Glomerular endothelial cell (primary cell): ENCODE results near the gene GET4. TPM values are rescaled to one million over a fixed set of nuclear protein-coding genes. Genes with fewer than 3 reads are reported as not detected.

Source experiments
- DNase-seq: peaks from one replicate; pipeline ENCODE4 v3.0.0-alpha.2; 2011; ENCODE audit warnings: low read depth, low spot score; ENCODE audit errors: extremely low read depth
- total RNA-seq: library from RNA; depleted of rRNA; stranded (reverse); fragments of >200 nt; gene quantifications from 2 replicates; pipeline ENCODE4 v1.2.3, GENCODE V29; 2015

Gene GET4
- total RNA-seq, 1 donor from 2014 or later: 41.9 TPM

DNA sequence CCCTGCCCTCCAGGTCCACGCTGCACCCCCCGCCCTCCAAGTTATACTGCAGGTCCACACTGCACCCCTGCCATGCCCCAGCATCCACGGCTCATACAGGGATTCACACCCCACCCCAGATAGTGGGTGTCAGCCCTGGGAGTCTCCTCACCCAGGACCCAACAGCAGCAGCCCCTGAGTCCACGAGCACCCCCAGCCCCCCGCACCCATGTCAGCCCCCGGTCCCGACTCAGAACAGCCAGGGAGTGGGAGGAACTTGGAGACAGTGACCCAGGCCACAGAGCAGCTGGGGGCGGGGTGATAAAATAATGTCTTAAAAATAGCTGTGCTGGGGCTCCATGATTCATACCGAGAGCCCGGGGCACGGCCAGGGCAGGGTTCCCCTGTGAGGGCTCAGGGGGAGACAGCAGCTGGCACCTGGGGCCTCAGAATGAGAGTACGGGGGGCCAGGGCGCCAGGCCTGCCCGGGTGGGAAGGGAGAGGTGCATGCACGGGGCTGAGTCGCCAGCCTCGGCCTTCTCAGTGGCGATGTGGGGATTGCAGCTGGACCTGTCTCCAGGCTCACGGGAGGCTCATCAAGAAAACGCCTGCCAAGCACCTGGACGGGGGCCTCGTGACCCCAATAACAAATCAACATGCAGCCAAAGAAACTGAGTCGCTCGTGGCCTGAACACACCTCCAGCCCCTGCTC is 48.3 kb downstream of the GET4 start:
- DNase-seq: no peak

DNA sequence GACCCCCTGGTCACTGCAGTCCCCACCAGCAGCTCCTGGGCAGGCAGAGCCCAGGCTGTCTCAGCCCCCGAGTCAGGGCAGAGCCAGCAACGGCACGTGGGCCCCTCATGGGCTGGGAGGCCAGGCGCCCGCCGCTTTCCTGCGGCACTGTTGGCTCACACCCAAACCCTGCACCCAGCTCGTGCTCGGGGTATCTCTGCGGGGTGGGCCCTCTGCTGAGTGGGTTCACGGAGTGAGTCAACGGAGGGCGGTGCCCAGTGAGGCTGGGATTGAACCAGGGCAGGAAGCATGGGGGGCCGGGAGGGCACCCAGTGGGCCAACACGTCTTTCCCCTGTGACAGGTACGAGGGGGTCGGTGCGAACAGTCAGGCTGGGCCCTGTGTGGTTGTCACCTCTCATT is 49.2 kb downstream of the GET4 start:
- DNase-seq: no peak

DNA sequence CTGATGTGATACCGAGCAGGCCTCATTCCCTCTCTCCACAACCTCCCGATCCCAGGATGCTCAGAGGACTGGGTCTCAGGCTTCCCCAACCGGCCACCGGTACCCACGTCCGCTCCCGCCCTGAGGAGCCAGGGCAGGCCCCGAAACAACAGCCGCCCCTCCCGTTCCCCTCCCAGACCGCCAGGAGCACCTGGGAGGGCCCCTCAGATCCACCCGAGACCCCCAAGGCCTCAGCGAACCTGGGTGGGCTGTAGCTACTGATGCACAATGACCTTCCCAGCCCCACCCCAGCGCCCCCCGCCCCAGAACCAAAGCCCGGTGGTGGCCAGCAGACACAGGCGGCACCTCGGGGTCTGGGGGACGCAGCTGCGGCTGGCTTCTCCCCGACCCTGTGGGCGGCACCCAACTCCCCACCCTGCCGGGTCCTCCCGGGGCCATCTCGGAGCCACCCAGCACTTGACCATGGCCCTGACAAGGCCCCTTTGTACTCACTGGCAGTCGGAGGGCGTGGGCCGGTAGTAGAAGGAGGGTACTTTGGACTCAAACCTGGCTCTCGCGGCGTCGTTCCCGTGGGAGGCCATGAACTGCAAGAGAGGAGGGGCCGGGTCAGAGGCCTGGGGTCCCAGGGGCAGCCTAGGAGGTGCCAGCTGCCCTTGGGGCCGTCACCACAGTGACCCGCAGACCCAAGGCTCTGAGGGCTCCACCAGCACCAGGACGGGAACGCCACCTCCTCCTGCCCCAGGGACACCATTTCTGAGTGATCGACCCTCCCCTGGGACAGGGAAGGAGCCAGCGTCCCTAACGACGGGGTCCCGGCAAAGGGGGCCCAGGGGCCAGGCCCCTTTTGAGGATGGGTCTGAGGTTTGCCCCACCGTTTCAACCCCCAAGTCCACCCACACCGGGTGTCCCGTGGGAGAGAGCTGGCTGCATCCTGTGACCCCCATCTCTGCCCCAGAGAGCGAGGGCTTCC is 50.0 kb downstream of the GET4 start:
- no peak for DNase-seq

DNA sequence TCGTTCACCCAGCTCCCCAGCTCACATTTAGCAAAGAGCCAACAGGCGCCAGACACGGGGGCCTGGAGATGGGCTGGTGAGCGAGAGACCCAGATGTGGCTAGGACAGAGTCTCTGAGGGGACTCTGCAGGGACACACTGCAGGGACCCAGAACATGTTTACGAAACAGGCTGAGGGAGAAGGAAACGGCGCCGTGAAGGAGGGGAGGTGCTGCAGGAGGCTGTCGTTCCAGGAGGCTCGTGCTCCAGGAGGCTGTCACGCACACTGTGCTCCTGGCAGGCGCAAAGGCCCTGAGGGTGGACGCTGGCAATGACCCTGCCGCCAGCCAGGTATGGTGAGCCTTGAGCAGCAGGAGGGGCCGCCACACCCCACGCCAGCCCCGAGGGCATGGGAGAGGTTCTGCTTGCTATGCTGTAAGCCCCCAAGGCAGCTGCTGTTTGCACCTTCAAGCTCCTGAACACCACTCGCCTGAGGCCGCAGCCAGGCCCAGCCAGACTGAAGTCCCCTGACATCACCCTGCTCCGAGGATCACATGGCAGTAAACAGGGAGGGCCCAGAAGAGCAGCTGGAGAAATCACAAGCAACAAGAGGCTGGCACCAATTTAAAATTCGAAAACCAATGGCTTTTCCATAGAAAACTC is 50.8 kb downstream of the GET4 start:
- DNase-seq: no peak

DNA sequence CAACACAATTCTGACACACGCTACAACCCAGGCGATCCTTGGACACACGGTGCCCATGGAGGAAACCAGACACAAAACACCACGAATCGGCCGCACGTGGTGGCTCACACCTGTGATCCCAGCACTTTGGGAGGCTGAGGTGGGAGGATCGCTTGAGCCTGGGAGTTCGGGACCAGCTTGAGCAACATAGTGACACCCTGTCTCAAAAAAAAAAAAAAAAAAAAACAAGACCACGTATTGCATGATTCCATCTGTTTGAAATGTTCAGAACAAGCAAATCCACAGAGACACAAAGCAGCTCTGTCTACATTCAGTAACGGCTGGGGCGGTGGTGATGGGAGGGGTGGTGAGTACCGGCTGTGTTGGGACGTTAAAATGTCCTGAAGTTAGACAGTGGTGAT is 53.0 kb downstream of the GET4 start:
- no peak for DNase-seq

DNA sequence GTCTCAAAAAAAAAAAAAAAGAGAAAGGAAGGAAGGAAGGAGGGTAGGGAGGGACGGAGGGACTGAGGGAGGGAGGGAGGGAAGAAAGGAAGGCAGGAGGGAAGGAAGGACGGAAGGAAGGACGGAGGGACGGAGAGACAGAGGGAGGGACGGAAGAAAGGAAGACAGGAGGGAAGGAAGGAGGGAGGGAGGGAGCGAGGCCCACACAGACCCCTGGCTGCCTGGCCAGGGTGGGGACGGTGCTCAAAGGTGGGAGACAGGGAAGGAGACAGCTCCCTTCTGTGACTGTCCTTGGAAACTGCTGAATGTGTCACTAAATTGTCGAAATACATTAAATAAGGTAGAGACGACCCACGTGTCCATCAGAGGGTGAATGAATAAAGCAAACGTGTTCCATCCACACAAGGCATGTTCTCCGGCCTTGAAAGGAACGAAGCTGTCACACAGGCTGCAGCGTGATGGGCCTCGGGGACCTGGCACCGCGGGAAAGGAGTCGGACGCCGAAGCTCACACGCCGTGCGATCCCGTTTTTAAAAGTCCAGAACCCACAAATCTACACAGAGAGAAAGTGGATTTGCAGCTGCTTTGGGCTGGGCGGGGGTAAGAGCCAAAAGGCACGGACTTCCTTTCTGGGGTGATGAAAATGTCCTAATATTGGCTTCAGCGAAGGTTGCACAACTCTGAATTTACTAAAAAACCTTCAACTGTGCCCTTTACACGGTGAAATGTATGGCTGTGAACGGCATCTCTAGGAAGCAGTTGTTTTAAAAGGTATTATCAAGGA is 54.8 kb downstream of the GET4 start:
- DNase-seq: no peak

DNA sequence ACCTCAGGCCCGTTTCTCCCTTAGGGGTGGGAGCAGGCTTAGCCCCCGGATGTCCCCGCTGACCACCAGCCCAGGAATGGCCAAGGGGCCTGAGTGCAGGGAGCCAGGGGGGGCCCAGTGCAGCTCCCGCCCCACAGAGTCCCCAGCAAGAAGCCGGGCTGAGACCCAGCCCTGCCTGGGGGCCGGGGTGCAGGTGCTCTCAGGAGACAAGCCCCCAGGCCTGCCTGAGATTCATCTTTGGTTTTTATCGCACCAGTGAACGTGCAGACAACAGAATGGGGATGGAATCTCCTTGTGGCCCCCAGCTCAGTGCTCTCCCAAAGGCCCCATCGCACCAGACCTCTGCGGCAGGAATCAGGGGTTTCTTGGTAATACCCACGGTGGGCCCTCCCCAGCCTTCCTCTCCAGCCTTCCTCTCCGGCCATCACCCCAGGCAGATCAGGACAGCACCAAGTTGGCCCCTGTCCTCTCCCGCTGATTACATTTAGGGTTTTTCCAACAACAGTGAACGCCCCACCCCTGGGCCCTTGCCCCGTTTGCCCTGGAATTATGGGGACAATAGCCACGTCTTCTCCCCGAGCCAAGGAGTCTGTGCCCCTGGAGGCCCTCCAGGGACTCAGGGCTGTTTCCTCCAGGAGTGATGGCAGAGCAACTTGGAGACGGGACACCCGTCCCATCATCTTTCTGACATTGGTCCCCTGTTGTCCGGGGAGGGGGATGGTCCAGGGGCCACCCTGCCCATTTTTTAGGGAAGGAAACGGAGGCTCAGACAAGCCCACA is 55.7 kb downstream of the GET4 start:
- no peak for DNase-seq

DNA sequence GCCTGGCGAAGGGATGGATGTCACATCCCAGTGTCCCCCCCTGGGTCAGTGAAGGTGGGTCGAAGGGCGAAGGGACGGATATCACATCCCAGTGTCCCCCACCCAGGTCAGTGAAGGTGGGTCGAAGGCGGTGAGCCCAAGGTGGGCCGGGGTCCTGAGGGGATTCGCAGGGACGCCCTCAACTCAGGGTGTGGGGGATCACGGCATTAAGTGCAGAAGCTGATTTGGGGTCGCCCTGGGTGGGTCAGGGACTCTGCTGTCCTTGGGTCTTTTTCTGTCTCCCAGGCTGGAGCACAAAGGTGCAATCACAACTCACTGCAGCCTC is 56.3 kb downstream of the GET4 start:
- no peak for DNase-seq

DNA sequence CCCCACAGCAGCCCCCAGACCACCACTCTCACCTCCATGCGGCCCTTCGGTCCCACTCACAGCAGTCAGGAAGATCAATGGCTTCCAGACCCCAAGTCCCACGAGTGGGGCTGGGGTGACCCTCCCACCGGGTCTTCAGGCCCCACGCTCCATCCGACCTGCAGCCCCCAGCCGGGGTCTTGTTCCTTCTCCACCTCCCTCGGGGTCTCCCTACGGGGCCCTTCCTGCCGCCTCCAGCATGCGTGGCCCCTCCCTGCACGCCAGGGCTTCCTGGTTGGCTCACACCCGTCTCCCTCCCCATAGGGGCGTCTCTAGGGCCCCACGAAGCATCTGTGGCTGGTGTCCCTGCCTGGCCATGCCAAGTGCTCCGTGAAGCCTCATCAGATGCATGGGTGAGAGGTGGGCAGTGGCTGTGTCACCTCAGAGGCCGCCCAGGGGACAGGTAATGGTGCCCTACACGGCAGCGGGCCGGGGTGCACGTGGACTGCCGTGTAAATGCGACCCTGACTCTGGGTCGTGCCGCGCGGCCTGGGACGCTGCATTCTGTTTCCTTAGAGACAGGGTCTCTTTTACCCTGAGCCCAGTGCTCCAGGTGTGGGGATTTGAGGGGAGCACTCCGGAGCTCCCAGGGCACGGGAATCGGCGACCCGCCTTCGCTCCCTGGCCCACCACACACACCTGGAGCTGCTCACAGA is 58.3 kb downstream of the GET4 start:
- no peak for DNase-seq

DNA sequence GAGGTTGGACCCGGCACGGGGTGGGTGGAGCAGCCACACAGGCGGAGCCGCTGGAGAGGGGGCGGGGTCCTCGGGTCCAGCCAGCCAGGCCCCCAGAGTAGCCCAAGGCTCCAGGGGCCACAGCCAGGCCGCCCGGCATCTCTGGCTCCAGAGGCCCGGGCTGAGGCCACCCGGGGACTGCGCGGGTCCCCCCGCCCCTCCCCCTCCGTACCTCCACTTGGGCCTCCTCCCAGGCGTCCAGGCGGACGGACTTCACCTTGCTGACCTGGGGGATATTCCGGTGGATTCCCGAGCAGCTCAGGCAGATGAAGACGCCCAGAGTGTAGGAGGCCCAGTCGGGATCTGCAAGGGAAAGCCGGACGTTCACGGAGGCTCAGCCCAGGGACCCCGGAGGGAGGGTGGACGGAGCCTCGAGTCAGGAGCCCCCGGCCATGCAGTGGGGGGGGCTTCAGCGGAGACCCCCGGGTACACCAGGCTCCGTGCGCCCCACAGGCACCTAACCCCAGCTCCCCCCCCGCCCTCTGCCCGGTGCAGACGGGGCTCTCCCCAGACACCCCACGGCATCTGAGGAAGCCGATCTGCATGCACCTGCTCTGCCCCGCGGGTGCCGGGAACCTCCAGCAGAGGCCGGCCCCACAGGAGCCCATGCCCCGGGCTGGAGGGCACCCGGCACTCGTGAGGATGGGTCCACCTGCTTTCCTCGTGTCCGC is 59.0 kb downstream of the GET4 start:
- DNase-seq: no peak

DNA sequence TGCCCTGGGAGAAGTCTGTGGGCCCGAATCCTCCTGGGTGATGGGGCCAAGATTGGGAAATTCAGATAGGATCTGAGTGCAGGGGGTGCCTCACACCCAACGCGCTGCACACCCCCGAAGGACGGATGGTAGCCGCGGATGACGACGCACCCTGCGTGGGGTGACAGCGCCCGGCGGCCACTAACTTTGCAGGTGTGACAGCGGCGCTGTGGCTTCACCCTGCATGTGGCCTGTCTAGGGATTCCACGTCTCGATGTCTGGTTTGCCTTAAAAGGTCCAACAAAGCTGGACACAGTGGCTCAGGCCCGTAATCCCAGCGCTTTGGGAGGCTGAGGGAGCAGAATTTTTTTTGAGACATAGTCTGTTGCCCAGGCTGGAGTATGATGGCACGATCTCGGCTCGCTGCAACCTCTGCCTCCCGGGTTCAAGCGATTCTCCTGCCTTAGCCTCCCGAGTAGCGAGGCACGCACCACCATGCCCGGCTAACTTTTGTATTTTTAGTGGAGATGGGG is 59.6 kb downstream of the GET4 start:
- DNase-seq: no peak

DNA sequence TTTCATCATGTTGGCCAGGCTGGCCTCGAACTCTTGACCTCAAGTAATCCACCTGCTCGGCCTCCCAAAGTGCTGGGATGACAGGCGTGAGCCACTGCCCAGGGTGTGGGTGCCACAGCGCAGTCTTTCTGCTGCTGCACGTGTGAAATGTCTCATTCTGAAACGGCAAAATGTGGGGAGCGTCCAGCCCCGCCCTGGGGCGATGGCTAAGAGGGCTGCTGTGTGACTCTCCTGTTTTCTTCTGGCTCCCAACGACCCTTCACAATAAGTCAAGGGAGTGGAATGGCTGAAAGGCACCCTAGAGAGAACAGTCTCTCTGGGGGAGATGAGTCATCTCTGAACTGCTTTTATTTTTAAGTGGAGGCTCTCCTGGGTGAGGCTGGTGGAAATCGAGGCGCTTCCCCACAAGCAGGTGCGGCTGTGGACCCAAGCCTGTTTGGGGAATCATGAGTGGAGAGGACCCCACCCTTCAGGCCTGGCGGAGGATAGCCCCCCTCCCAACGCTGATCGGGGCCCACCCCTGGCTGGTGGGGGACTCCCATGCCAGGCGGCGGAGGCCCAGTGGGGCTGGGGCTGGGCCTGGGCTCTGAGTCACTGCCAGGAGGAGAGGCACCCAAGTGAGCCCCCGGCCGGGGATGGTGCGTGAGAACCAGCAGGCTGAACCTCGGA is 60.2 kb downstream of the GET4 start:
- no peak for DNase-seq

DNA sequence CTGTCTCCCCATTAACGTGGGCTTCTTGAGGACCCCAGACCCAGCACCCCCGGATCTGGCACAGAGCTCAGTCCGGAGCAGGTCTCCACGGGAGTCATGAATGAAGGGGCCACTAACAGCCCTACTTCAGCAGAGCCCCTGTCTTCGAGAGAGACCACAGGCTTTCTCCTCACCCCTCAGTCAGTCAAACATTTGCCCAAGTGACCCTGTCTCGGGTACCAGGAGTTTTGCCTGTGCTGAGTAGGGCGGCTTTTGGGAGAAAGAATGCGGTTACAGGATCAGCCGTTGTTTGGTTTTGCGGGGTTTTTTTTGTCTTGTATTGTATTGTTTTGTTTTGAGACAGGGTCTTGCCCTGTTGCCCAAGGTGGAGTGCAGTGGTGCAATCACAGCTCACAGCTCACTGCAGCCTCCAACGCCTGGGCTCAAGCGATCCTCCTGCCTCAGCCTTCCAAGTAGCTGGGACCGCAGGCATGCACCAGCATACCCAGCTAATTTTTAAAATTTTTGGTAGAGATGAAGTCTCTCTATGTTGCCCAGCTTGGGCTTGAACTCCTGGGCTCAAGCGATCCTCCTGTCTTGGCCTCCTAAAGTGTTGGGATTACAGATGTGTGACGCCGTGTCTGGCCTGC is 61.6 kb downstream of the GET4 start:
- no peak for DNase-seq

DNA sequence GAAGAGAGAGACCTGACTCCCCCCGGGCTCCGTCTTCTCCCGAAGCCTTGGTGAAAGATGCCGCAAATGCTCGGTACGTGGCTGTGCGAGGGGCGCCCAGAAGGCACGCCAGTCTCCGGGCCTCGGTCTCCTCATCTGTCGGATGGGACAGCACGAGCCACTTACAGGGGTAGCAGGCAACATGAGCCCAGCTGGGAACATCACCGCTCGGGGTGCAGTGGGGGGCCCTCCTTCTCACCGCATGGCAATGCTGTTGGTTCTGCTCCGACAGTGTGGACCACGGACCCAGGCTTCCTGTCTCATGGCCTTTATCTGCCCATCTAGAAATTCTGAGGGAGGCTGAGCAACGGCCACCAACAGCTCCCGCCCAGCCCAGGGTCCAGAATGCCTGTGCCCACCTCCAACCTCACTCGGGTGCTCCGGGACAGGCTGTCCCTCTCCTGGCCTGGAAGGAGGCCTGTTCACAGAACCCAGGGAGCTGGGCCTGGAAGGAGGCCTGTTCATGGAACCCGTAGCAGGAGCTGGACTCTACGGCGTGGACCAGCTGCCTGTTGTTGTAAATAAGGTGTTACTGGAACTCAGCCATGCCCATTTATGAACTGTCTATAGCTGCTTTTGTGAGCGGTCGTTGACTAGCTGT is 62.3 kb downstream of the GET4 start:
- no peak for DNase-seq

DNA sequence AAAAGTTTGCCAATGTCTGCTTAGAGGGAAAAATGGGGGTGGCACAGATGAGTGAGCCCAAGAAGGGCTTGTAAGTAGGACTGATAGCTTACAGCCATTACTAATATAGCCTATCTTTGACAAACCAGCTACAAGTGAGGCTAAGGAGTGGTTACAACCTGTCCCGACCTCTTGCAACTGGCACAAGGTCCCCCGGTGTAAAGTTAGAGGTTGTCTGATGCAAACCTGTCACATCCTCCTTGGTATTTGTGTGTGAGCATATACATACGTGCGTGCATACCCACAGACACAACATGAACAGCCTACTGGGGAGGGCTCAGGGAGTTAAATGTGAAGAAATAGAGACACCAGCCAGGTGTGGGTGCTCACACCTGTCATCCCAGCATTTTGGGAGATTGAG is 63.5 kb downstream of the GET4 start:
- DNase-seq: no peak

DNA sequence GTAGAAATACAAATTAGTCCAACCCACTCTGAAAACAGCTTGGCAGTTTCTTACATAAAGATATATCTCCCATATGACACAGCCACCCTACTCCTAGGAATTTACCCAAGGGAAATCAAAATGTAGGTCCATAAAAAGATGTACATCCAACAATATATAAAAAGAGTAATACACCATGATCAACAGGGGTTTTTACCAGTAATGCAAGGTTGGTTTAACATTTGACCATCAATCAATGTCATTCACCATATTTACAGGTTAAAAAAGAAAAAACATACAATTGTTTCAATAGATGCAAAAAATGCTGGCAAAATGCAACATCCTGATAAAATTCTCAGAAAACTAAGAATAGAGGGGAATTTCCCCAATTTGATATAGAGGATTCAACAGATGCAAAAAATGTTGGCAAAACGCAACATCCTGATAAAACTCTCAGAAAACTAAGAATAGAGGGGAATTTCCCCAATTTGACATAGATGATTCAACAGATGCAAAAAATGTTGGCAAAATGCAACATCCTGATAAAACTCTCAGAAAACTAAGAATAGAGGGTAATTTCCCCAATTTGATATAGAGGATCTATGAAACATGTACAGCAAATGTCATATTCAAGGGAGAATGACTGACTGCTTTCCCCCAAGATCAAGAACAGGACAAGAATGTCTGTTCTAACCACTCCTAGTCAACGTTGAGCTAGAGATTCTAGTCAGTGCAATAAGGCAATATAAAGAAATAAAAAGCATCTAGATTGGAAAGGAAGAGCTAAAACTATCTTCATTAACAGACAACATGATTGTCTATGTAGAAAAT is 64.5 kb downstream of the GET4 start:
- no peak for DNase-seq
